Measurements from ENCODE around the gene VCAN.

The VCAN gene

GRCh38 chr5:83494666-83495065 is 23.1 kb downstream of the VCAN start:
- no peak for DNase-seq (ENCODE audit: low read depth in 2 of 2)

- DNase-seq (ENCODE audit: low read depth in 2 of 2) = no peak
These were observed 25.1 kb downstream of the VCAN start for GRCh38 chr5:83496626-83497025.

DNA sequence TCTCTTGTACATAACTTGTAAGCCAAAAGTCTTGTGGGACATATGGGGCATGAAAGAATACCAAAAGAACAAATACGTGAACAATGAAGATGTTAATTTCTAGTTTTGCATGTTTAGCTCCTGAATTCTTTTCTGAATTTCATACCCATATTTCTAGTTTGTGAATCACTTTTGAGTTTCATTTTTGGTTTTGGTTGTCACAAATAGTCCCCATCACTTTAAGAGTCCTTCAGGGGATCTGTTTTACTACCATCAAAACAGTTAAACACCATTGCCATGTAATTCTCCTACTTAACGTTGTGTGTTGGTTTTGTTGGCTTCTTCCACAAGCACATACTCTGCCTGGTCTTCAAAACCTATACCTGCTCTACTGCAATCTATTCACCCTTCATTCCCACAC is 27.0 kb downstream of the VCAN start:
- DNase-seq (ENCODE audit: low read depth in 2 of 2) = no peak

DNA sequence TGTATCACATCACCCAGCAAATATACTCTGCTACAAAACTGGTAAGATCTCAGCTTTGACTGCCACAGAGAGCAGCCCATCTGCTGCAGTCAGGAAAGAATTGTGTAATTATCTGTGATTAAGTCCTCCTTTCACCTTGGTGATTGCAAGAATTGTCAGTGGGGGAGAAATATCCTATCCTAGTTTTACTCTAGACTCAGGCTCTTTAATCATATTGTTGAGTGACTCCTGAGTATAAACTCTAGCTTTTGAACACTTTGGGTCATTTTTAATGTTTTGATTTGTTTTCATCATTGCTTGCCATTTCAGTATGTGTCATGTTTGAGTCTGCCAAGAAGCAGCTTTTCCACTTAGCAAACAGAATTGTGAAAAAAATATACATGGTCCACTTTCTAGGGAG is 32.1 kb downstream of the VCAN start:
- no peak for DNase-seq (ENCODE audit: low read depth in 2 of 2)

- DNase-seq (ENCODE audit: low read depth in 2 of 2) = no peak
These were observed 35.9 kb downstream of the VCAN start for GRCh38 chr5:83507431-83507830.

GRCh38 chr5:83509540-83509939 is 38.0 kb downstream of the VCAN start:
- no peak for DNase-seq (ENCODE audit: low read depth in 2 of 2)

- DNase-seq (ENCODE audit: low read depth in 2 of 2) = no peak
These were observed 38.7 kb downstream of the VCAN start for GRCh38 chr5:83510260-83510659.

- no peak for DNase-seq (ENCODE audit: low read depth in 2 of 2)
These were observed 40.7 kb downstream of the VCAN start for GRCh38 chr5:83512061-83512745.

- no peak for DNase-seq (ENCODE audit: low read depth in 2 of 2)
These were observed 41.5 kb downstream of the VCAN start for GRCh38 chr5:83513081-83513480.

DNA sequence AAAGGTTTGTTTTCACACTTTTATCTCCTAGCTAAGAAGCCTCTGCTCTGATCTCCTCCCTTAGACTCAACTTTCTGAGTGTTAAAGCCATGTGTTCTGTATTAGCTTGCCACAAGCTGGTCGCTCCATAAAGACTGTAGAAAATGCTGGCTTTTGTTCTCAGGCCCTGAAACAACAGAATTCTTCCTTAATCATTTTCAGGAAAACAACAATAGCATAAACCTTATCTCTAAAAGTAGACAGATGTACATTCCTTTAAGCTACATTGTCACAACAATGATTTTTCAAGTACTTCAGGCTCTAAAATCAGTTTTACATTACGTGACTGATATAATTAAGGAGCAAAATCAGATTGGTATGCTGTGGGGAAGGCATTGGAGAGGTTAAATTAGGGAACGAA is 41.9 kb downstream of the VCAN start:
- DNase-seq (ENCODE audit: low read depth in 2 of 2) = no peak

DNA sequence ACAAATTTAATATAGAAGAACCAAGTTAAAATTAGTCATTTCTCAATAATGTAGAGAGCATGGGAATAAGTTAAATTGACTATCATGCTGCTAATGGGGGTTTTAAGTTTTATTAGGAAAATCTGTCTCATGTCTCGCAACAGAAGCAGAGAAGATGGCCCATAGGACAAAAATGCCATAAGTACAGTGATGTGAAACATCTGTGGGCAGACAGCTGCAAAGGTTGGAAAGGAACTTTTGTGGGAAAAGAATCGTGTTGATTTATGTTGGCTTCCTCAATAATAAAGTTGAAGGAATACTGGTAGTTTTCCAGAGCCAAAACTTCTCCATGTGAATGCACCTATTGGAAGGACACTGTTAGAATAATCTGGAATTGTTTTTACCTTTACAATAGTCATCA is 44.8 kb downstream of the VCAN start:
- DNase-seq (ENCODE audit: low read depth in 2 of 2) = no peak

GRCh38 chr5:83517072-83517687 is 45.6 kb downstream of the VCAN start:
- DNase-seq (ENCODE audit: low read depth in 2 of 2) = no peak

DNA sequence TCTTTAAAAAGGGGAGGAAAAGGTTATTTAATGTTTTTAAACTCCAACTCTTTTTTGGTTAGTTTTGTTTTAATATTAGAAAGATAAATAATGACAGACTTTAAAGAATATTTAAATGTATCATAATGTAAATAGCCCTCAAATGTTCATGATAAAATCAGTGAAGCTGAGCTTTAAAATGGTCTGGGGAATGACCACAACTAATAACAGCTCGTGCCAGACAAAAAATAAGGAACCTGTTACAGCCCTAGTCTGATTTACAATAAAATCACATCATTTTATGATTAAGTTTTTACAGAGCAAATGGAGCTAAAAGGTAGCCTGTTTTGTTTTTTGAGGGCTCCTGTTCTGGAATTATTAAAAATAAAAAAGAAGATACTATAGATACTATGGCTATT is 46.1 kb downstream of the VCAN start:
- no peak for DNase-seq (ENCODE audit: low read depth in 2 of 2)

GRCh38 chr5:83518319-83519061 is 46.9 kb downstream of the VCAN start:
- DNase-seq (ENCODE audit: low read depth in 2 of 2) = no peak

GRCh38 chr5:83522446-83522845 is 50.9 kb downstream of the VCAN start:
- no peak for DNase-seq (ENCODE audit: low read depth in 2 of 2)

- DNase-seq (ENCODE audit: low read depth in 2 of 2) = no peak
These were observed 52.4 kb downstream of the VCAN start for GRCh38 chr5:83523929-83524328.

GRCh38 chr5:83524345-83524744 is 52.8 kb downstream of the VCAN start:
- DNase-seq (ENCODE audit: low read depth in 2 of 2) = no peak

GRCh38 chr5:83524991-83525390 is 53.4 kb downstream of the VCAN start:
- no peak for DNase-seq (ENCODE audit: low read depth in 2 of 2)

DNA sequence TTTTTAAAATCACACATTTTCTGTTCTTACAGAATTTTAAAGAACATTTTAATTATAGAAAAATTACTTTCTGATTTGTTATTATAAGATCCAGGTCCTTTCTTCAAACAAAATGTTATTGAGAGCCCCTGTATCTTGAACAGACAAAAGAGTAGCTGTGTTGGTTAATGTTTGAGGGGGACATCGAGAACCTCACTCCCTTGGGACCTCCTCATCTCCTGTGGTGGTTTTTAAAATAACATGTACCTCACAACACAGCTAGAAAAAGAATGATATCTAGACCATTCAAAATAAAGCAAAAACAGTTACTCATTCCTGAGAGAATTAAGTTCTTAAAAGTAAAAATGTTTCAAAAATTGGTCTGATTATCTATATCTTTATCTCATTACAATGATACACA is 54.7 kb downstream of the VCAN start:
- no peak for DNase-seq (ENCODE audit: low read depth in 2 of 2)

DNA sequence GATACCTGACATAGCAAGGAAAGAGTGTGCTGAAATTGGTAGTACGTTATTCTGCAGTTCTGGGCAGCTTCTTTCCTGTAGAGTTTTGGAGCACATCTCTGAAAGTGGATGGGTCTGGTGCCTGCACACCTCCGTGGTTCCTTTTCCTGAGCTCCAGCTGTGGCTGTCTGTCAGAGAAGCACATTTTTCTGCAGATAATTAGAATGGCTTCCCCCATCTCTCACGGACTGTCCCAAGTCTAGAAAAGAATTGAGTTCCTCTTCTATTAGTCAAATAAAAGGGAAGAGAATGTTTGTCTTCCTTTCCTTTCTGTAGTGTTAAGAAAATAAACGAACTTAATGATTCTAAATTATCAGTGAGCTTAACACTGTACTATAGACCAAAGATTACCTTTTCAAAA is 55.7 kb downstream of the VCAN start:
- no peak for DNase-seq (ENCODE audit: low read depth in 2 of 2)

GRCh38 chr5:83527722-83528438 is 56.3 kb downstream of the VCAN start:
- no peak for DNase-seq (ENCODE audit: low read depth in 2 of 2)

- no peak for DNase-seq (ENCODE audit: low read depth in 2 of 2)
These were observed 56.9 kb downstream of the VCAN start for GRCh38 chr5:83528439-83528769.

GRCh38 chr5:83530193-83530592 is 58.6 kb downstream of the VCAN start:
- DNase-seq (ENCODE audit: low read depth in 2 of 2) = no peak

Measured in stimulated activated CD8-positive, alpha-beta memory T cell treated with anti-CD3 and anti-CD28 coated beads, Interleukin-15, amount 100 ng/mL, for 48 hours (primary cell).